ENCODE results near the gene SIX1. TPM values are rescaled to one million over a fixed set of nuclear protein-coding genes. Genes with fewer than 3 reads are reported as not detected.

Gene SIX1
- total RNA-seq, 4 donors from 2014 or later, result 0.42 to 1.4 (median 0.70) TPM

DNA sequence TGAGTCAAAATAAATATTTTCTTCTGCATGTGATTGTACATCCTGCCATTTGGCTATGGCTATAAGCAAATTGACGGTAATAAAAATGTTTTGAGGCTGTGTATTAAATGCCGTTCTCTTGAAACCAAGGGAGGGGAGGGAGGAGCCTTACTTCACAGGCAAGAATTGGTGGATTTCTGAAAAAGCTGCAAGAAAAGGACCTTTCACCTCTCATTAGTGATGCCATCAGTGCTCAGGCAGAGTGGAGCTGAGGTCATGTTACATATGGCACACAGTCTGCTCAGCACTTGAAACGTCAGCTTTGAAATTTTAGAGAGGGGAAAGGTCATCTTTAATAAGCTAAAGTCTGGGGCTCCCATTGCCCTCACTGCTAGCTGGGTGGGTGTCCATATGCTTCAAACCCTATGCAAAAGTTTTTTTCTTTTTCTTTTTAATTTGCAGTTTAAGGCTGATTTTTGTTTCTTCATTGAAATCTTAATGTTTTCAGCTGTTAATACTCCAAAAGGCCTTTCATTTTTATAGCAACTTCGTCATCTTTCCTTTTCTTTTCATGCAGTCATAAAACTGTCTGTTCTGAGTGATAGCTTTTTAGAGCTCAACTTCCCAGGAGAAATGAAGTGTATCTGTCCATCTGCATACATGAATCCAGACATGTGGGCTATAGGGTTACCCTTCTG, 9.8 kb upstream of the SIX1 start:
- no peak overlapping the region for H3K4me3 ChIP-seq
- WGBS, 2 donors (ENCODE audit: low coverage in 1 of 2), result 72 to 76% methylated on average over 4 of the region's 4 CpGs
- H3K27me3 ChIP-seq, result peaks cover 91% of the 10 kb centered on the region
- H3K36me3 ChIP-seq, result no peaks in the 10 kb centered on the region
- H3K9me3 ChIP-seq, result no peaks in the 10 kb centered on the region
- TF ChIP-seq, protein P1, sequence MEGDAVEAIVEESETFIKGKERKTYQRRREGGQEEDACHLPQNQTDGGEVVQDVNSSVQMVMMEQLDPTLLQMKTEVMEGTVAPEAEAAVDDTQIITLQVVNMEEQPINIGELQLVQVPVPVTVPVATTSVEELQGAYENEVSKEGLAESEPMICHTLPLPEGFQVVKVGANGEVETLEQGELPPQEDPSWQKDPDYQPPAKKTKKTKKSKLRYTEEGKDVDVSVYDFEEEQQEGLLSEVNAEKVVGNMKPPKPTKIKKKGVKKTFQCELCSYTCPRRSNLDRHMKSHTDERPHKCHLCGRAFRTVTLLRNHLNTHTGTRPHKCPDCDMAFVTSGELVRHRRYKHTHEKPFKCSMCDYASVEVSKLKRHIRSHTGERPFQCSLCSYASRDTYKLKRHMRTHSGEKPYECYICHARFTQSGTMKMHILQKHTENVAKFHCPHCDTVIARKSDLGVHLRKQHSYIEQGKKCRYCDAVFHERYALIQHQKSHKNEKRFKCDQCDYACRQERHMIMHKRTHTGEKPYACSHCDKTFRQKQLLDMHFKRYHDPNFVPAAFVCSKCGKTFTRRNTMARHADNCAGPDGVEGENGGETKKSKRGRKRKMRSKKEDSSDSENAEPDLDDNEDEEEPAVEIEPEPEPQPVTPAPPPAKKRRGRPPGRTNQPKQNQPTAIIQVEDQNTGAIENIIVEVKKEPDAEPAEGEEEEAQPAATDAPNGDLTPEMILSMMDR (IDR thresholded peaks at IDR 0.05), result no peak
- TF ChIP-seq POLR2A (IDR thresholded peaks at IDR 0.05), result no peak
- TF ChIP-seq EP300 (IDR thresholded peaks at IDR 0.05), result no peak
- no peak for TF ChIP-seq POLR2AphosphoS5 (IDR thresholded peaks at IDR 0.05)
- no peak overlapping the region for H3K27ac ChIP-seq
- peaks cover 0 to 25% (median 0%) of the 10 kb centered on the region in 3 donors for H3K4me1 ChIP-seq
- ATAC-seq, result no peak

DNA sequence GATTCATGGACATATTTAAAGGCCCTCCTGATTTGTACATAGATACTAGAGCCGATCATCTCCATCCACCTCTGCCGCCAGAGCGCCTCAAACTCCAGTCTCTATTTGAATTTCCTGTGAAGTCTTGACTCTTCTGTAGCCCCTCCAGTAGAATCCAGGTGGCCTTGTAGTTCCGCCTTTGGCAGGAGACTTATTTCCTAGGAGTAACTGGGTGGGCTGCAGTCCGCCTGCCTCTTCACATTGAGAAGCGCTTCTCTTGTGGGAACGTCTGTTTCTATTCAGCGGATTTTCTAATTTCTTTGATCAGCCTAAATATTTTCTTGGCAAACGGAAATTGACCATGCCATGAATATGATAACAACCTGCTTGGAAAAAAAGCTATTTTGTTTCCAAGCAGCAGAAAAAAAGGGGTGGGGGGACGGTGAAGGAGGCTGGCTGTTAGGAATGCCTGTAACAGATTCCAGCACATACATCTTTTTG, 9.0 kb upstream of the SIX1 start:
- Histone ChIP-seq H3K9me3 (no peaks in the 10 kb centered on the region), H3K36me3 (no peaks in the 10 kb centered on the region), H3K27me3 (peaks cover 93% of the 10 kb centered on the region), H3K4me1 (peaks cover 0 to 29% (median 0%) of the 10 kb centered on the region in 3 donors), H3K27ac (no peak overlapping the region), H3K4me3 (no peak overlapping the region)
- no peak for TF ChIP-seq POLR2A (IDR thresholded peaks at IDR 0.05)
- TF ChIP-seq EP300 (IDR thresholded peaks at IDR 0.05), result no peak
- TF ChIP-seq POLR2AphosphoS5 (IDR thresholded peaks at IDR 0.05), result no peak
- TF ChIP-seq, protein P1 (IDR thresholded peaks at IDR 0.05), result no peak
- WGBS, 2 donors (ENCODE audit: low coverage in 1 of 2), result 23 to 38% methylated on average over 4 to 7 of the region's 10 CpGs
- ATAC-seq, result no peak

DNA sequence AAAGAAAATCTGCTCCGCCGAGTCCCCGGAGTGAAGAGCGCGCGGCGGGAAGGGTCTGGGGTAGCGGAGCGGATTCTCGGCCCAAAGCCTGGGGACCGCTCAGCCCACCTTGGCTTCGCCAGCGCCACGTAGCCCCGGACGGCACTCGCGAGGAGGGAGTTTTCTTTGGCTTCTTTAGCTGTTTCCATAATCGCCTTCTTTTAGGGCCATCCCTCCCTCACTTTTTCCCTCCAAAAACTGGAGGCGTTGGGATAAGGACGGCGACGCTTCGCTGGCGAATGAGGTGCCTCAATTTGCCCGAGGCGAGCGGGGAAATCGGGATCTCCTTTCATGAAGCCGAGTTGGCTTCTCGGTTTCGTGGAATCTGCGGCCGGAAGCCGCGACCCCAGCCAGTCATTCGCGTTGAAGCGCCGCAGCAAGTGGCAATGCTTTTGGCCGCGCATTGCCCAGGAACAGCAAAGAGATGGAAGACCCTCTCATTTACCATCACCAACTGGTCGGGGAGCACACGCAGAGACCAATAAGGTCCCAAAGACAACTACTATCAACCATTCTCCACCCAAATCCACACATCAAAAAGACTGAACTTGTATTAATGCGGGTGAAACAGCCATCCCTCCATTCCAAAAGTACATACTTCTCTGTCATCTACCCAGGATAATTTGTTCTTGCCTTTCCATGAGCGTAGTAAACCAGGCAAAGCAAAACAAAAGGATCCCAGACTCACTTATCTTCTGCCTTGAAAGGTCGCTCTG, 8.4 kb upstream of the SIX1 start:
- ATAC-seq, result no peak
- Histone ChIP-seq H3K36me3 (no peaks in the 10 kb centered on the region), H3K4me3 (peak overlapping the region; percentile 36 to 53), H3K27ac (peak overlapping the region in 1 of 4 donors; percentile 47), H3K27me3 (peaks cover 94% of the 10 kb centered on the region), H3K9me3 (no peaks in the 10 kb centered on the region), H3K4me1 (peaks cover 0 to 35% (median 0%) of the 10 kb centered on the region in 3 donors)
- 6 to 9% methylated on average over 9 to 17 of the region's 47 CpGs for WGBS, 2 donors (ENCODE audit: low coverage in 1 of 2)
- TF ChIP-seq POLR2A (IDR thresholded peaks at IDR 0.05), result no peak
- TF ChIP-seq, protein P1 (IDR thresholded peaks at IDR 0.05), result no peak
- no peak for TF ChIP-seq POLR2AphosphoS5 (IDR thresholded peaks at IDR 0.05)
- no peak for TF ChIP-seq EP300 (IDR thresholded peaks at IDR 0.05)

DNA sequence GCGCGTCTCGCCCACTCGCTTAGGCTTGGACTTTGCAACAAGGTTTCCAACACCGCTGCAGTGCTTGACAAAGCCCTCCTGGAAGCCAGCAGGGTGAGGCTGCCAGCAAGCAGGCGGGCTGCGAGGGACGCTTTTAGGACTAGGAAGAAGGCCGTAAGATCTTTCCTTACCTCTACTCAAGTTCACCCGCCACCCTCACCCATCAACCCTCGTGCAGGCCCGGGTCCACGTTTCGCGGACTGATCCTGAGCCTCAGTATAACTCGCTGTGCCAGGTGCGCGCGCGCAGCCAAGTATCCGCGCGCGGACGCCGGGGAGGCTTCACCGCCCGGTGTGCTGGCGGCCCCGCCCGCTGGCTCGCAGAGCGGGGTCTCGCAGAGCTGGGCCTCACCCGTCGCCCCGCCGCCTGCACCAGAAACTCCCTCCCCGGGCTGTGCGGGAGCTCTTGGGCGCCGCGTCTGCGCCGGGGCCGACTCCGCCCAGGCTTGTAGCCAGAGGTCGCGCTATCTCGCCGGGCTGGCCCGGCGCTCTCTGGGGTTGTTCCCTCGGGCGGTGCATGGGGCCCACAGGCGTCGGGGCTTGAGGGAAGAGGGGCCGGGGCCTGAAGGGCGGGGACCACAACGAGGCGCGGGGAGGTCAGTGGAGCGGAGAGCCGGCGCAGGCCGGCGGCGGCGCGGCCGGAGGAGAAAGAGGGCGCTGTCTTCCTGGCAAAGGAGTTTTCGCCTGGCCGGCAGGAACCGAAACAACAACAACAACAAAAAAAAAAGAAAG, 7.6 kb upstream of the SIX1 start:
- no peak for TF ChIP-seq EP300 (IDR thresholded peaks at IDR 0.05)
- no peak for TF ChIP-seq POLR2A (IDR thresholded peaks at IDR 0.05)
- TF ChIP-seq, protein P1 (IDR thresholded peaks at IDR 0.05), result peak in 1 of 4 experiments; percentile 55
- TF ChIP-seq POLR2AphosphoS5 (IDR thresholded peaks at IDR 0.05), result no peak
- Histone ChIP-seq H3K9me3 (no peaks in the 10 kb centered on the region), H3K4me3 (peak overlapping the region; percentile 36 to 53), H3K4me1 (peaks cover 0 to 42% (median 0%) of the 10 kb centered on the region in 3 donors), H3K27me3 (peaks cover 94% of the 10 kb centered on the region), H3K36me3 (no peaks in the 10 kb centered on the region), H3K27ac (peak overlapping the region in 1 of 4 donors; percentile 47)
- peak; percentile 46 for ATAC-seq
- WGBS, 2 donors (ENCODE audit: low coverage in 1 of 2), result 0% methylated on average over 1 to 16 of the region's 75 CpGs

Measured in gastroesophageal sphincter (tissue), 4 donors.